GM04504 (cell line): ENCODE measurements around the gene PTEN.
"Not testable (repeated sequence)": the region's sequence is repeated elsewhere in the genome, so short reads cannot be mapped to it uniquely, and the experiment has no call there.

ENCODE experiments used
- DNase-seq: peaks from one replicate; pipeline ENCODE4 v3.0.0-alpha.2; 2012; ENCODE audit warnings: low read depth

Gene PTEN

DNA sequence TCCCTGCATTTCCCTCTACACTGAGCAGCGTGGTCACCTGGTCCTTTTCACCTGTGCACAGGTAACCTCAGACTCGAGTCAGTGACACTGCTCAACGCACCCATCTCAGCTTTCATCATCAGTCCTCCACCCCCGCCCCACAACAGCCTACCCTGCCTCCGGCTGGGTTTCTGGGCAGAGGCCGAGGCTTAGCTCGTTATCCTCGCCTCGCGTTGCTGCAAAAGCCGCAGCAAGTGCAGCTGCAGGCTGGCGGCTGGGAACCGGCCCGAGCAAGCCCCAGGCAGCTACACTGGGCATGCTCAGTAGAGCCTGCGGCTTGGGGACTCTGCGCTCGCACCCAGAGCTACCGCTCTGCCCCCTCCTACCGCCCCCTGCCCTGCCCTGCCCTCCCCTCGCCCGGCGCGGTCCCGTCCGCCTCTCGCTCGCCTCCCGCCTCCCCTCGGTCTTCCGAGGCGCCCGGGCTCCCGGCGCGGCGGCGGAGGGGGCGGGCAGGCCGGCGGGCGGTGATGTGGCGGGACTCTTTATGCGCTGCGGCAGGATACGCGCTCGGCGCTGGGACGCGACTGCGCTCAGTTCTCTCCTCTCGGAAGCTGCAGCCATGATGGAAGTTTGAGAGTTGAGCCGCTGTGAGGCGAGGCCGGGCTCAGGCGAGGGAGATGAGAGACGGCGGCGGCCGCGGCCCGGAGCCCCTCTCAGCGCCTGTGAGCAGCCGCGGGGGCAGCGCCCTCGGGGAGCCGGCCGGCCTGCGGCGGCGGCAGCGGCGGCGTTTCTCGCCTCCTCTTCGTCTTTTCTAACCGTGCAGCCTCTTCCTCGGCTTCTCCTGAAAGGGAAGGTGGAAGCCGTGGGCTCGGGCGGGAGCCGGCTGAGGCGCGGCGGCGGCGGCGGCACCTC lies at the start of gene PTEN, which contains the start of gene KLLN:
TSS of gene PTEN (plus strand) at position 573 of the 891 bp plus-strand sequence. CDS start 845 bp downstream, outside the sequence.
TSS of gene KLLN (minus strand) at position 481 of the 891 bp plus-strand sequence. CDS start 1,046 bp downstream, outside the sequence.
- DNase-seq, result peak; percentile 79

DNA sequence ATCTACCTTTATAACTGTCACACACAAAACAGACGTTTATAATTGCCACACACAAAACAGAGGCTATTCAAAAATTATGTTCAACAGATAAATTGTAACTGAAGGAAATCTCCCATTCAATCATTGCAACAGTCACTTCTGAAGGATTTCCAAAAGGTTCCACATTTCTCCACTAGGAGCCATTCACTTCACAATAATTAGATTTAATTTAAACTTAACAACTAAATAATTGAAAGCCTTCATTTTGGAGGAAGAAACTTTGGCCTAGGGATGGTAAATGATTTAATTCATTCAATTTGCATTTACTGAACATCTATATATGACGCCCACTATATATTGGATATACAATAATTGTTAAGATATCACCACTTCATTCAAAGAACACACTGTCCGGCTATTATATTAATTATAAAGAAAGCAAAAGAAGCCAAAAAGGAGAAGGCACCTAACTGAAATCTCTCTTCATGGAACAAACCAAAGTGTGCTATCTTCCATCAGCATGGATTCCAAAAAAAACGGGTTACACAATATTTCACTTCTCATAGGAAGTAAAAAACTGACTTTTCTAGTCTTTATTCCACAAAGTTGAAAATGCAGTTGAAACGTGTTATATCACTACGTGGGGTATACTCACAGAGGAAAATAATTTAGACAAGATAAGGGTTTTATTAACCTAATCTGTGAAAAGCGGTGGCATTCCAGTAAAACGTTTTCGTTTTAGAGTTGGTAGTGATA lies 47.1 kb upstream of the PTEN start:
- no peak for DNase-seq

DNA sequence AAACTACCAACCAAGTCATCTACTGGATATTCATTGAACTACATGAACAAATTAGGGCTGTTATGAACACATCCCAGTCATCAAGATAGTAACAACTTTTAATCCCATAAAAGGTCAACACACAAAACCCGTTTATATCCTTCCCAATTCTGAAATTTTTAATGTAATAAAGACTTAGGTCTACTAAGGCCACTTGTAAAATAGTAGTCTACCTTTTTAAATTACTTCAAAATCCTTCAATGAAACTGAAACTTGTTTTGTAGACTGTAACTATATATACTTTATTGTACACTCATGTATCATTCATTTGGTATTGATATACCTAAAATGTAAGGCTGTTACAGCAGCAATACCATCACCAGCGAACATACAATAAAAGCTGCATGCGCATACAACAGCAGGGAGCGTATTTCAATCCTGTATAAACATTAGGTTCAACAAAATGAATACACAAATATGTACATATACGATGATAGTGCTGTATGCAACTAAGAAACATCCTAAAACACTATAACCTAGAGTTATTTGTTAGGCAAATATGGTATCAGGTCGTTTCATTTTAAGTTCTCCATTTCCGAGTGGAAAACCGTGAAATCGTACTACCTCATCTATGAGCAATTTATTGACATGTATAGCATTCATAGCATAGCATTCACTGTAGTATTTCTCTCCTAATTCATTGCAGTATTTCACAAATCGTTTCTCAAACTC lies 46.4 kb upstream of the PTEN start:
- no peak for DNase-seq

DNA sequence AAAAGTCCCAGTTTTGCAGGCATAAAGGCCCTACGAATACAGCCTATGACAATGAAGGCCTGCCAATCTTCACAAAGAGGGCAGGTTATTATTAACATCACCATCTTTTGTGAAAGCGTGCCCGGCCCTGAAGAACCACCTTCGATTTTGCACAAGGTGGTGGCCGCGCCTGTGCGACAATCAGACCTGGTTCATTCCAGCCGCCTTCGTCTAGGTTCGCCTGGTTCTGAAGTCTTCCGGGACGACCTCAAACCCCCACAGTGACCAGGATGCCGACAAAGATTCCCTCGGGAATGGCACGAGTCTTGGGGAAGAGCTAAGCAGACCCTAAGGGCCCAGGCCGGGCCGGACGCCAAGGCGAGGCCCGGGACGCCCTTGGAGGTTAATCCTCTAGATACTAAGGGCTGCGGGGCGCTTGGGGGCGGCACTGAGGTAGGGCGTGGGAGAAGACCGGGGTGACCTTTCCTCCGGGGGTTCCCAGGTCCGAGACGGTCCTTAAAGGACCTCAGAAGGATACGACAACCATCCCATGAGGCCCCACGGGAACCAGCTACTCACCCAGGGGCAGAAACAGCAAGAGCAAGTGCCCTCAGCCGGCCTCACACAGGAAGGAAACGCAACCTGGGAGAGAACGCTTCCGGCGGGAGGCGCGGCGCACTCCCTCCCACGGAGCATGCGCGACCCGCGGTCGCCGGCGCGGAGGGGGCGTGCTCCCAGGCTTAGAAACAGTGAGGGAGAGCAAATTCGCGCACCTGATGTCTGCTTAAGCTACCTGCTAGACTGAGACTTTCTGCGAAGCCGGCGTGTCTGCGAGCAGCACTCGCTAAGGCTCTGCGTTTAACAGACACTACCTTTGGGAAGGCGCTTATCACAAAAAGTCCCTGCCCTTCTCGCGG lies 45.6 kb upstream of the PTEN start, which contains the start of gene ATAD1:
TSS of gene ATAD1 (minus strand) at position 618 of the 896 bp plus-strand sequence. CDS start 3,627 bp downstream, outside the sequence.
- peak; percentile 65 for DNase-seq

DNA sequence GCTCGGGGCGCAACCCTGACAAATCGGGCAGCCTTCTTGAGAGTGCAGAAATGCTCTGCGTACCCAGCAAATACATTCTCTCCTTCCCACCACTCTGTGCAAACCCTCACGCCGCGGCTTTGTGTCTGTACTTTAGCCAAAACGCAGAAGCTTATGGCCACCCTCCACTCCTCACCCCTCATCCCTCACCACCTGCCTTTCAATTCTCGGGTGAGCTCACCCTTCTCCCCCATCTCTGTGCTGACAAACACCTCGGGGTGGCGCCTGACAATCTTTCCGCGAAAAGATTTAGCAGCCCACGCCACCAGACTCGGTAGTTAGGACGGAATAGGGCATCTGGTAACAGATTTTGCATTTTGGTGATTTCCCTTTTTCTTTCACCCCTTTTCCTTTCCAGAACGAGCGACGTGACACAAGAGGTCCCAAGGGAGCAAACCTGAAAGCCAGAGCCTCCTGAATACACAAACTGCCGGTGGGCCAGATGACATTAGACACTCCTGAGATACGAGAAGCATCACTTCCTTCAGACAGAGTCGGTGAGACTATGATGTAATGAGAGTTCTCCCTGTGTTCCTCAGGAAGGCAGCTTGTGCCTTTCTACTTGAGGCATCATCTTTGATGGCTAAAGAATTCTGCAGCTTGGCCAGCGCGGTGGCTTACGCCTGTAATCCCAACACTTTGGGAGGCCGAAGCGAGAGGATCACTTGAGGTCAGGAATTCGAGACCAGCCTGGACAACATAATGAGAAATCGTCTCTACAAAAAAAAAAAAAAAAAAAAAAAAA lies 44.7 kb upstream of the PTEN start:
- no peak for DNase-seq

DNA sequence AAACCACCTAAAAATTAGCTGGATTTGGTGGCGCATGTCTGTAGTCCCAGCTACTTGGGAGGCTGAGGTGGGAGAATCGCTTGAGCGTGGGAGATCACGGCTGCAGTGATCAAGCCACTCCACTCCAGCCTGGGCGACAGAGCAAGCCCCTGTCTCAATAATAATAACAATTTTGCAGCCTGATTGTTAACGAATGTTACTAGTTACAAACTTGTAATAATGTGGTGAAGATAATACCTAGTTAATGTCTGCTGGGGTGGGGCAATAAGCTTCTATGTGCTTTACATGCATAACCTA lies 44.2 kb upstream of the PTEN start:
- no peak for DNase-seq

DNA sequence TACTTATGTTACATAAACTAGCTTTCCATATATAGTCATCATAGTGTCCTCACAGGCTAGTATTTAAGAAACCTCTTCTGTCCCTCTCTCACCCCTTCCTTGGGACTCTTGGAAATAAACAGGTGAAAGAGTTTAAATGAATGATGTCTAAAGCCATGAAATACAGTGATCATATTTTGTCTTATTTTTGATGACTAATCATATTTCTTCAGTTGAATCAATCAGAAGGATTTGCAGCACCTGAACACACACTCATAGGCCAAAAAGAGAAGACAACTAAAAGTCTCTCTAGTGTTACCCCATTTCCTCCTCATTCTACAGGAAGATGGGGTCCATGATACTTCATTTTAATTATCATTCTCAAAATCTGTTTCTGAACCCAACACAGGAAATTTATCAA lies 36.8 kb upstream of the PTEN start:
- no peak for DNase-seq

DNA sequence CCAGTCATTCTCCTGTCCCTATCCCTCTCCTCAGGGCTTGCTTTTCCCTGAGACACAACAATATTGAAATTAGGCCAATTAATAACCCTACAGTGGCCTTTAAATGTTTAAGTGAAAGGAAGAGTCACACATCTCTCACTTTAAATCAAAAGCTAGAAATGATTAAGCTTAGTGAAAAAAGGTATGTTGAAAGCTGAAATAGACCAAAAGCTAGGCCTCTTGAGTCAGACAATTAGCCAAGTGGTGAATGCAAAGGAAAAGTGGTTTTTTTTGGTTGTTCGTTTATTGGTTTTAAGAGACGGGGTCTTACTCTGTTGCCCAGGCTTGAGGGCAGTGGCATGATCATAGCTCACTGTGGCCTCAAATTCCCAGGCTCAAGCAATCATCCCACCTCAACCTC lies 35.7 kb upstream of the PTEN start:
- DNase-seq, result no peak

DNA sequence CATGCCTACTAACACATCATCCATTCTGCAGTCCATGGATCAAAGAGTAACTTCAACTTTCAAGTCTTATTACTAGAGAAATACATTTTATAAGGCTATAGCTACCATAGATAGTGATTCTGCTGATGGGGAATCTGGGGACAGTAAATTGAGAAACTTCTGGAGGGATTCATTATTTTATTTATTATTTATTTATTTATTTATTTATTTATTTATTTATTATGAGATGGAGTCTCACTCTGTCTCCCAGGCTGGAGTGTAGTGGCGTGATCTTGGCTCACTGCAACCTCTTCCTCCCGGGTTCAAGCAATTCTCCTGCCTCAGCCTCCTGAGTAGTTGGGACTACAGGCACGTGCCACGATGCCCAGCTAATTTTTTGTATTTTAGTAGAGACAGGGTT lies 34.4 kb upstream of the PTEN start:
- DNase-seq, result not testable (repeated sequence)

DNA sequence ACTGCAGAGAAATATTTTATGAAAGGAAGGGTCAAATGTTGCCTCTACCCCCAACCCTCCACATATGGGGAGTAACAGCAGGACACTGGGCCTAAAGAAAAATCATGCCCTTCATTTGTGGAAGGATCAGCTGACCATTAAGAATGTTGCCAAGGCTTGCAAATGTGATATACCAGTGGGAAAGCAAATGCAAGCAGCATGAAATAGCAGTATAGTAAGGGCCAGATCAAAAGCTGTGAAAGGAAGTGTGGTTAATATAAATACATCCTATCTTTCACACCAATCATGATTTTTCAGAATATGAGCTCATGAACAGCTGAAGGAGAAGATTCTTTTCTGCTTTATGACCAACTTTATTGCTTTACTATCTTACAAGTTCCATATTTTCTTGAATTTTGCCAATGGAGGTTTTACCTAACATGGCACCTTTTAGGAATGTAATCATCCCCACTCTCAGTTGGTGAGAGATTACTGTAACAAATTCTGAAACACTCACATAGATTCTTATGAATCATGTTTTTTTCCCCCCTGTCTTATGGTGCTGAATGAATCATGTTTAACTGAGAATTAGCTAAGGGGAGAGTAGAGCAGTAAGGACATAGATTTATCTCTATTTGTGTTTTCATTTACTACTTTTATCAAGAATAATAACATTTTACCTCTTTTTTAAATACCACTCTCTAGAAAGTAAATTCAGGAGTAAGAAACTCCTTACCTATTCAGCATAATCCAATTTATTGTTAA lies 33.3 kb upstream of the PTEN start:
- DNase-seq, result no peak

DNA sequence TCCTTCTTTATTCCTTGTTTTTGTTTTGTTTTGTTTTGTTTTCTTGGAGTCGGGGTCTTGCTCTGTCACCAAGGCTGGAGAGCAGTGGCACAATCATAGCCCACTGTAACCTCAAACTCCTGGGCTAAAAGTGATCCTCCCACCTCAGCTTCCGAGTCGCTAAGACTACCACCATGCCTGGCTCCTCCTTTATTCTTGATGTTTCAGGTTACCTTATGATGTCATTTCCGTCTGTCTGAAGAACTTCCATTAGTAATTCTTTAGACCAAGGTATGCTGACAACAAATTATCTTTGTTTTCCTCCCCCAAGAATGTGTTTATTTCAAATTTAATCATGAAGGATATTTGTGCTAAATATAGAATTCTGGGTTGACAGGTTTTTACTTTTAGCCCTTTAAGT lies 27.3 kb upstream of the PTEN start:
- DNase-seq, result no peak

DNA sequence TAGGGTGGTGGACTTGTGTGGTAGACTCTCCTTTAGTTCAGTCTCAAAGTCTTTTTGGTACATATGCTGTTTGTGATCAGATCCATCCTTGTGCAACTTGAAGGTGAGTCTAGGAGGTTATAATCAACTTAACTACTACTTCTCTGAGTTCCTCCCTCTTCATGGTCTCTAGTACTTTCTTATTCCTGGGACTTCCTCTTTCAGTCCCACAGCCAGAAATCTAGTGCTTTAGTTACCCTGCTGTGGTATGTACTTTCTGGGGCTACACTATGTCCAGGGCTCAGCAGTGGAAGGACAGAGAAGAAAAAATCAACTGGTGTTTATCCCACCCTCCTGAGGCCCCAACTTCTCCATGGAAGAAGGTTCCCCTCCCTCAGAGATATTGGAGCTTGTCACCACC lies 26.0 kb upstream of the PTEN start:
- no peak for DNase-seq

DNA sequence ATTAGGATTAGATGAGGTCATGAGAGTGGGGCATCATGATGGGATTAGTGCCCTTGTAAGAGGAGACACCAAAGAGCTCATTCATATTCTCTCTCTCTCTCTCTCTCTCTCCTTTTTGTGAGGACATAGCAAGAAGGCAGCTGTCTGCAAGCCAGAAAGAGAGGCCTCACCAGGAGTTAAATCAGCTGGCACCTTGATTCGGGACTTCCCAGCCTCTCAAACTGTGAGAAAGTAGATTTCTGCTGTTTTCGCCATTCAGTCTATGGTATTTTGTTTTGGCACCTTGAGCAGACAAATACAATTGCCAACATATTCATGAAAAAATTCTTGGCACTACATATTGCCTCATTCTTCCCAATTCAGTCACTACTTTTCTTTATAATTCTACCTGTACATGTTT lies 24.8 kb upstream of the PTEN start:
- DNase-seq, result no peak

DNA sequence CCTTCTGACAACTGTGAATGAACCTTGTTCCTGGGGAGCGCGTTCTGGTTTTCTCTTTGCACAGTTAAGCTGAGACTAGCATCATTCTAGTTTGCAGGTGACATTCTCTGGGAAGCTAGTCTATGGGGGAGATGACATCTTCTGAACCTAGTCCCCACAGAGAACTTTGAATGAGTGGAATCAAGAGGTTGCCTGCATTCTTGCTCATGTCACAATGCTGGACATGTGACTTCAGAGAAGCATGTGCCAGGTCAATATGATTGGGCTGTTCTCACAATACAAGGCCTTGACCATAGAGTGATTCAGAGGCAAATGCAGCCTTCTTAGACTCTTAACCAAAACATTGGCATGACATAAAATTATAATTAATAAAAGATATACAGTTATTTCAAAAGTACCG lies 22.2 kb upstream of the PTEN start:
- DNase-seq, result no peak

DNA sequence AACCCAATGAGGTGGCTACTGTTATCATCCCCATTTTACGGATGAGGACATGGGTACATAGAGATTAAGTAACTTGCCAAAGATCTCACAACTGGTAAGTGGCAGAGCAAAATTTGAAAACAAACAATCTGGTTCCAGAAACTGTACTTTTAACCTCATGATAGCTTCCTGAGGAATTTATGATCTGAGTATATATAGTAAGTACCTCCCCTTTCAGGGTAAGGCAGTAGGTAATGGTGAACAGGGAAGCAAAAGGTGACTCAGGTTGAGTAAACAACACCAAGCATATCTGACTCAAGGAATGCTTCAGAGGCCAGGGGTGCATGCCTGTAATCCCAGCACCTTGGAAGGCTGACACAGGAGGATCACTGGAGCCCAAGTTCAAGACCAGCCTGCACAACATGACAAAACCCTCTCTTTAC lies 21.2 kb upstream of the PTEN start:
- DNase-seq, result no peak

DNA sequence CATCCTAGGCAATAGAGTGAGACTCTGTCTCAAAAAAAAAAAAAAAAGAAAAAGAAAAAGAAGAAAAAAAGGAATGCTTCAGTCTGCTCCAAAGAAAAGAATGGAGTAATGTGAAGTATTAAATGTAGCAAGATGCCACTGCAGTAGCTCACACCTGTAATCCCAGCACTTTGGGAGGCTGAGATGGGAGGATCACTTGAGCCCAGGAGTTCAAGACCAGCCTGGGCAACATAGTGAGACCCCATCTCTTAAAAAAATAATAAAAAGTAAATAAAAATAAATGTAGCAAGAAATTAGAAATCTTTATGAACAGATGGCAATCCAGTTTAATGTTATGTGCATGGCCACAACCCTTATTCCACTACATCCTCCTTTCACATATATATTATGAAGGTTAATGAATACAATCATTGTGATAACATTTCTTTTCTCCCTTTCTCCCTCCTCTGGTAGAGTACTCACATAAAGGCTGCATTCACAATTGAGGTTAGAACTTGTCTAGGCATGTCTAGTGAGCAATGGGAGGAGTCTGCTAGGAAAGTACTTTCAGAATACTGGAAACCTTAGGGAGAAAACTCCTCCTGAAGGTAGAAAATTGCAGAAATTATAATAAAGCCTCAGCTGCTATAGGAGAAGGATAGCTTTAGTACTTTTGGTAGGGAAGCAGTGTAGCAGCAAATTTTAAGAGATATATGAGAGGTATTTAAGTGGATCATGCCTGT lies 20.5 kb upstream of the PTEN start:
- no peak for DNase-seq

DNA sequence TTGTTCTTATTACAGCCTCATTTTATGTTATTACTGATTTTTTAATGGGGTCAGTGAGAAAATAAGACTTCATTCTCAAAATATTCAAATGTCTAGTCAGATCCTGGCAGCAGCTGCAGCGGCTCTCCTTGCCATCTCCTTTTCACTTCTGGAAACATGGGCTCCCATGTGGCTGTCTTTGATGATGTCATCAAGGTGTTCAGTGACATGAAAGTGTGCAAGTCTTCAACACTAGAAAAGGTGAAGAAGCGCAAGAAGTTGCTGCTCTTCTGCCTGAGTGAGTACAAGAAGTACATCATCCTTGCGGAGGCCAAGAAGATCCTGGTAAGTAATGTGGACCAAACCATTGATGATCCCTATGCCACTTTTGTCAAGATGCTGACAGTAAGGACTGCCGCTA lies 19.7 kb upstream of the PTEN start:
- DNase-seq, result no peak

DNA sequence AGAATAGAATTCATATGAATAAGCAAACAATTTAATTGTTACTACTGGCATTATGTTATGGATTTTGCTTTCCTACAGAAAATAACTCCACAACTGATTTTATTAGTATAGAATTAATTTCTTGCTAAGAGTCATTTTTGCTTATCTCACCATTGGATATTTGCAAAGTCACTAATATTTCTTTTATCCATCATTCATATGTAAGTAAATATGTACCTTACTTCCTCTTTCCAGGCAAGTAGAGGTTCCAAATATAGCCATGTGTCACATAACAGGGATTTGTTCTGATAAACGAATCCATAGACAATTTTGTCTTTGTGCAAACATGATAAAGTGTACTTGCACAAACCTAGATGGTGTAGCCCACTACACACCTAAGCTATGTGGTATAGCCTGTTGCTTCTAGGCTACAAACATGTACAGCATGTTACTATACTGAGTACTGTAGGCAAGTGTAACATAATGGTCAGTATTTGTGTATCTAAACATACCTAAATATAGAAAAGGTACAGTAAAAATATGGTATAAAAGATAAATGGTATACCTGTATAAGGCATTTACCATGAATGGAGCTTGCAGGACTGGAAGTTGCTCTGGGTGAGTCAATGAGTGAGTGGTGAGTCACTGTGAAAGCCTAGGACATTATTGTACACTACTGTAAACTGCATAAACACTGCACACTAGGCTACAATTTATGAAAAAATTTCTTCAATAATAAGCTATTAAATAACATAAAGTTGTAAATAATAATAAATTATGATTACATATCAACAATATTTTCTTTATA lies 18.4 kb upstream of the PTEN start:
- DNase-seq, result no peak

DNA sequence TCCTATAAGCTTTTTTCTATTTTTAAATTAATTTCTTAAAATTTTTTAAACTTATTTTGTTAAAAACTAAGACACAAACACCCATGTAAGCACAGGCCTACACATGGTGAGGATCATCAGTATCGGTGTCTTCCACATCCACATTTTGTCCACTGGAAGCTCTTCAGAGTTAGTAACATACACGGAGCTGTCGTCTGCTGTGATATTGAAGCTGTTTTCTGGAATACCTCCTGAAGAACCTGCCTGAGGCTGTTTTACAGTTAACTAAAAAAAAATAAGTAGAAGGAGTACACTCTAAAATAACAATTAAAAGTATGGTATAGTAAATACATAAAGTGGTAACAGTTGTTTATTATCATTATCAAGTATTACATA lies 17.8 kb upstream of the PTEN start:
- DNase-seq, result no peak
